Amniotic epithelial cell (primary cell): ENCODE results near the gene NEURL1.
A peak's percentile ranks its signal among the peaks of the same experiment; 100 is the strongest.

Source experiments
- DNase-seq: peaks from one replicate; pipeline ENCODE4 v3.0.0-alpha.2; 2010; ENCODE audit warnings: low read depth

The NEURL1 gene, protein sequence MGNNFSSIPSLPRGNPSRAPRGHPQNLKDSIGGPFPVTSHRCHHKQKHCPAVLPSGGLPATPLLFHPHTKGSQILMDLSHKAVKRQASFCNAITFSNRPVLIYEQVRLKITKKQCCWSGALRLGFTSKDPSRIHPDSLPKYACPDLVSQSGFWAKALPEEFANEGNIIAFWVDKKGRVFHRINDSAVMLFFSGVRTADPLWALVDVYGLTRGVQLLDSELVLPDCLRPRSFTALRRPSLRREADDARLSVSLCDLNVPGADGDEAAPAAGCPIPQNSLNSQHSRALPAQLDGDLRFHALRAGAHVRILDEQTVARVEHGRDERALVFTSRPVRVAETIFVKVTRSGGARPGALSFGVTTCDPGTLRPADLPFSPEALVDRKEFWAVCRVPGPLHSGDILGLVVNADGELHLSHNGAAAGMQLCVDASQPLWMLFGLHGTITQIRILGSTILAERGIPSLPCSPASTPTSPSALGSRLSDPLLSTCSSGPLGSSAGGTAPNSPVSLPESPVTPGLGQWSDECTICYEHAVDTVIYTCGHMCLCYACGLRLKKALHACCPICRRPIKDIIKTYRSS

DNA sequence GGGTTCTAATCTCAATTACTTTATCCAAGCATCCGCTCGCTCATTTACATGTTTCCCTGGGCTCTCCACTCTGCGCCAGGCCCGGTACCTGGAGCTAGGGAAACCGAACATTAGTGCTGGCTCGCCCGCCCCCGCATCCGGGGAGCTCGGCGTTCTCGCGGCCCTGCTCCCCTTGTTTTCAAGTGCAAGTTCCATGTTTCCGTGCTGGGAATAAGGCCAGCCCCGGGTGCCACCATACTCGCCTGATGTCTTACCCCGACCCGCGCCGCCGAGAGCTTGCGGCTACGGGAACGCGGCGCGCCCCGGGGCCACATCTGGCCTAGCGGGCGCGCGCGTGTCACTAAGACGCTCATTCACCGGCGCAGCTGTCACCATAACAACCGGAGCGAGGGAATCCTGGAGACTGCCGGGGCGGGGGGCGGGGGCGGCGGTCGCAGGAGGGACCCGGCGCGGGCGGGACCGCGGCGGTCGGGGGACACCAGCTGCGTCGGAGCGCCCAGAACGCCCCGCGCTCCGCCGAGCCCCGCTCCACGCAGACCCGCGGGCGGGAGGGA lies at the start of gene NEURL1:
Gene NEURL1, plus strand, starts transcription at position 344 of the 554 bp plus-strand sequence. CDS start 683 bp downstream, outside the sequence.
- no peak for DNase-seq

DNA sequence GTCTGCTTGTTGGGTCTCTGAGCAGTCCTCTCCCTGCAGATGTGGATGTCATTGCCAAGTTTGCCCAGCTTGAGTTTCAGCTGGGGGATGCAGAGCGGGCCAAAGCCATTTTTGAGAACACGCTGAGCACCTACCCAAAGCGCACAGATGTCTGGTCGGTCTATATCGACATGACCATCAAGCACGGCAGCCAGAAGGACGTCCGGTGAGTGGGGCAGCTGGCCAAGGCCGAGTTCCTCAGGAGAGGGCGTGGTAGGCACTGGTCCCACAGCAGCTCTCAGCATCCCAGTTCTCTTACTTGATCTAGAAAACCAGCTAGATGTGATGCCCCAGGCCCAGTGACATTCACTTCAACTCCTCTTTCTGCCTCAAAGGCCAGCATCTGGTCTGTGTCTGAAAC lies 49.0 kb upstream of the NEURL1 start:
- DNase-seq, result no peak

DNA sequence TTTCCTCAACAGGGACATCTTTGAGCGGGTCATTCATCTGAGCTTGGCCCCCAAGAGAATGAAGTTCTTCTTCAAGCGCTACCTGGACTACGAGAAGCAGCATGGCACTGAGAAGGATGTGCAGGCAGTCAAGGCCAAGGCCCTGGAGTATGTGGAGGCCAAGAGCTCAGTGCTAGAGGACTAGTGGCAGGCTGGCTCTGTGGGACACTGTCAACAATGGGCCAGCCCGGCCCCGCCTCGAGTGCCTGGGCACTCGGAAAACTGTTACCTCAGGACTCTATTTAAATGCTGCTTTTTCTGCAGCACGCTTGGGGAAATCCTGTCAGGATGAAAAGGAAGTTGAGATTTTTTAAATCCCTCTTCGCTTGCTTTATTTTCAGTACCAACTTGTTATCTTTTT lies 48.1 kb upstream of the NEURL1 start:
- no peak for DNase-seq

DNA sequence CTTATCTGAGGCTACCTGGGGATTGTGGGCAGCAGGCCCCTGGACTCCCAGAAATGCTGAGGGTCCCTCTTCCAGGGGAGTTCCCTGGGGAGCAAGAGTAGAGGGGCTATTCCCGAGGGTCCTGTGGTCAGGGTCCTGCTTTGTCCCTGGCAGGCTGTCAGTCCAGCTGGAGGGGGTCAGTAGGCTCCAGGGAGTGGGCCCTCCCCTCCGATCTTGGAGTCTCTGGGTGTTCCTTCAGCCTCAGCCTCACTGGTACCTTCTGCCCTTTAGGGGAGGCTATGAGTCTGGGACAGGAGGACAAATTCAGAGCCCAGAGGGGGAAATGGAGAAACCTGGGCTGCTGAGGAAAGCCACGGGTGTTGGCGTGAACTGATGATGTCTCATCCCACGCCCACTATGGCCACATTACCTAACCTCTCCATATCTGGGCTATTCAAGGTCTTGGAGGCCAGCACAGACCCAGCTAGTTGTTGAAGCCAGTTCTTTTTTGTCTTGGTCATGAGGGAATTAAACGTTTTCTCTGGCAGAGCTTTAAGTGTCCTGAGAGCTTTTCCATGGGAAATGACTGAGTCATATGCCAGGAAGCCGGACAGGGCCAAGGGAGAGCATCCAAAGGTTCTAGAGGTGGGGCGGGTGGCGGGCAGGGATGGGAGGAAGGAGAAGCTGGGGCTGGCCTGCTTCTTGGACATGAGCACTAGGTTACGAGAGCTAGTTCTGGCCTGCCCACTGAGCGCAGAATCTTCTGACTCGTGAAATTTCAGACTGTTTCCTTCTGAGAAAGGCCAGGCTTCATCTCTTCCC lies 47.5 kb upstream of the NEURL1 start:
- peak; percentile 81 for DNase-seq

DNA sequence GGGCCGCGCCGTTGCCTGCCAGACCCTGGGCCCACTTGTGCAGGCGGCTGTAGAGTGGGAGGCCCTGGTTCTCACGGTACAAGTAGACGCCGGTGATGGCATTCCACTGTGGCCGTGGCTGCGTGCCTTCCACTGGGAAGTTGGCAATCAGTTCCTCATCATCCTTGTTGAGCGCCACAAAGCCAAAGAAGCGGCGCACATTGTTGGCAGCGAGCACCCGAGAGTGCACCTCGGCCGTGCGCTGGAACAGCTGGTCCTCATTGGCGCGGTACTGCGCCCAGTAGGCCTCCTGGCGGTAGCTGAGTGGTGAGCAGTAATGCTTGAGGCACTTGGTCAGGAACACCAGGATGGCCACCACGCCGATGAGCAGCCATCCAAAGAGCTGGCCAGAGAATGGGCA lies 46.3 kb upstream of the NEURL1 start:
- DNase-seq, result no peak

DNA sequence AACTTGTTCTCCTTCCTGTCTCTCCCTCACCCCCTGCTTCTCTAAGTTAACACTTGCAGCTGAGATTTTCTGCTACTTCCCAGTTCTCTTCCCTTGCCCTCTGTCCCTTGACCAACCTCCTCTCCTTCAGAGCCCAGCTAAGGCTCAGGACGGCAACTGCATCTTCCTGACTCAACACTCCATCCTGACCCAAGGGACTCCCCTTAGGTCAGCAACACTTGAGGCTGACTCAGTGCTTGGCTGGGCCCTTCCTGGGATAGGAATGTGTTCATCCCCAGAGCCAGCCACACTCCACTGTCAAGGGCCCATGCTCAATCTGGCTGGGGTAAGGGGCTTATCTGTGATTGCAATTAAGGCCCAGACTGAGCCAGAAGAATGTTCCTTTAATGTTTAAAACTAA lies 44.8 kb upstream of the NEURL1 start:
- DNase-seq, result peak; percentile 81

DNA sequence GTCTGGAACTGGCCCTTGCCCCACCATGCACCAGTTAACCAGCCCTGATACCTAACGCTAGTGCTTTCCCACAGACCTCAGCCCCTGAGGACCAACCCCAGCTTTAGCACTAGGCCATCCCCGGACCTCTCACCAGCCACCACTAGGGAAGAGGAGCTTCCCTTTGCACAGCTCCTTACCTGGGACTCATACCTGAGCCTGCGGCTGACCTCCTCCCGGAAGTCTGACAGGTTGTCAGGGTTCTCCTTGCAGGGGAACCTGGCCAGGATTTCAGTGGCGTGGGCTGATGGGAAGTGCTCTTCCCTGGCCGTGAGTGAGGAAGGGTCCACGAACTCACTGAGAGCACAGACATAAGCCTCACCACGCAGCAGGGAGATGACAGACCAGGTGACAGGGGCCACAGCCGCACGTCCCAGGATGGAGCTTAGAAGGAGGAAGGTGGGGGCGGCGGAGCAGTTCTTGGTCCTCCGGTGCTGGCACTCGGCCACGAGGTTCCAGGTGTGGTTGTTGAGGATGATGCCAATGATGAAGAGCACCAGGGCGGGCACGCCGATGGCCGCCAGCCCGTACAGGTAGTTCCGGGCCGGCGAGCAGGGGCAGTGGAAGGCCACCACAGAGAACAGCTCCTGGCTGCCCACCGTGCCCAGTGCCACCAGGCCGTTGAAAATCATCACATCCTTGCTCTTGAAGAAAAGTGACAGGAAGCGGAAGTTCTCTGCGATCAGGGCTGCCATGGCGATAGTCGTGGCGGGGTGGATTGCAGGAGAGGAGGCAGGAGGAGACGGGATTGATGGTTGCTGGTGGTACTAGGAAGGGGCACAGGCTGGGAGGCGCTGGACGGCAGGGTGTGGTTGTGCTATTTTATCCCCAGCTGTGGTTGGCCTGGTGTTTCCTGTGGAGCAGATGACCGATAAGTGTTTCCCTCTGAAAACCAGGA lies 44.0 kb upstream of the NEURL1 start:
- DNase-seq, result no peak

DNA sequence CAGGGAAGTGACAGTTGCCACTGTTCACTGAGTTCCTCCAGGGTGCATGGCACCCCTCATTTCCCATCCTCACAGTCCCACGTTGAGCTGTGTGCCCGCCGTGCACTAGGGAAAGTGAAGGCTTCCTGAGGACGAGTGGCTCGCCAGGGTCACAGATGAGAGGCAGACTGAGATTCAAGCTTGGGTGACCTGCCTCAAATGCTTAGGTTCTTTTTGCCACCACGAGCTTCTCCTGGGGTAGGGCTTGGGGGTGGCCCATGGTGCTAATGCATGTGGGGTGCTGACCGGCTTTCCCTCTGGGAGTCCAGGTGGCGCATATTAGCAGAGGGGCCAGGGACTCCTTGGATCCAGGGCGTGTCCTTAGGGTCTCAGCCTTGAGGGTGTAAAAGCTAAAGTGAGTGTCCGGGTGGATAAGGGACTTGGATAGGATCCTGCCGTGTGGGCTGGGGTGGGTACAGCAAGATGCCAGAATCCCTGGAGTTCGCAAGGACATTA lies 43.3 kb upstream of the NEURL1 start:
- no peak for DNase-seq

DNA sequence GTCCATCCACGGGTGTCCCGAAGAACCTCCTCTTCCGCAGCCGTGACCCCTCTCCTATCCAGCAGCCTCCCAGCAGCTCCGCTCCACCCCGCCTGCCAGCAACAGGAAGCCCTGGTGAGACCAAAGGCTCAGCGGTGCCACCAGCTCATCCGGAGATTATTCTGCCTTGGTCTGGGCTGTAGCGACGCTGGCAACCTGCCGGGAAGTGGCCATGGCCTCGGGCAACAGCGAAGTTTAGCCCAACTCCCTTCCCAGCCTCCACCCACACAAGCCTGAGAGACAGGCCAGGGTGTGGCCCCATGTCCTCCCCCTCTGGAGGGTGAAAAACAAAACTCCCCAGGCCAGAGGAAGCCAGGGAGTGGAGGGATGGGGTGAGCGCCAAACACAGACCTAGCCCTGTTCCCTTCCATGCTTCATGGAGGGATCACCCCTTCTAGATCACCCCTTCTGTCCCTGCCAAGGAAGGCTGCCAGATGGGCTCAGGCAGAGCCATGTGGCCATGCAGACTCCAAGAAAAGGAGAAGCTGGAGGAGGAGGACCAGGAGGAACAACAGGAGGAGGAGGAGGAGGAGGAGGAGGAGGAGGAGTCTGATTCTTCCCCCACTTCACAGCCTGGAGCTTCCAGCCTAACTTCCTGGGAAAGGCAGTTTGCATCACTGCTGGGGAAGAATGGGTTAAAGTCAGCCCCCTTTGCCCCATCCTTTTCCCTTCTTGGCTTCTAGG lies 42.3 kb upstream of the NEURL1 start:
- no peak for DNase-seq

DNA sequence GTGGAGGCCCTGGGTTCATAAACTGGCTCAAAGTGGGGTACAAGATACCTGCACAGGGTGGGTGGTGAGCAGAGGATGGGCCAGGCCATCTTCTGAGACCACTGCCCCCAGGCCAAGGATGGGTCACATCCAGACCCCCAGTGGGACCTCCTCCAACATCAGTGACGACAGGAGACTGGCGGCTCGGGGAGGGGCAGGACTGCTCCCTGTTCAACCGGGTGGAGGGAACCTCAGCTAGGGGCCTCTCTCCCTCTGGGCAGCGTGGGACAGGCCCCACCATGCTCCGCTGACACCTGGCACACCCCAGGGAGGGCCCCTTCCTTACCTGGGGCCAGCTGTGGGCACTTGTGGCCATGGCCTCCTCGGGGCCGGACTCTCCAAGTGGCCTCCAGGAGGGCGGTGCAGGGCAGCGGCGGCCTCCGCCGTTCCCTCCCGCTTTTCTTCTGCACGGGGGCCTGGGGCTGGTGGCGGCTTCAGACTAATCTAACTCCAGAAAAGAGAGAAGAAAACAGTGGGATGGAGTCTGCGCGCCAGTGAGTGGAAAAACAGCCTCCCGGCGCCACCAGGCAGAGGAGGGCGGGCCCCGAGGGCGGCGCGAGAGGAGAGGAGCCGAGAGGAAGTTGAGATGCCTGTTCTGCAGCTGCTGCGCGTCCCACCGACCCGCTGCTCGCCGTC lies 41.5 kb upstream of the NEURL1 start, which contains the start of gene CALHM2:
Gene CALHM2, minus strand, starts transcription at position 540 of the 675 bp plus-strand sequence. CDS start 2,429 bp downstream, outside the sequence.
- DNase-seq, result peak; percentile 31

DNA sequence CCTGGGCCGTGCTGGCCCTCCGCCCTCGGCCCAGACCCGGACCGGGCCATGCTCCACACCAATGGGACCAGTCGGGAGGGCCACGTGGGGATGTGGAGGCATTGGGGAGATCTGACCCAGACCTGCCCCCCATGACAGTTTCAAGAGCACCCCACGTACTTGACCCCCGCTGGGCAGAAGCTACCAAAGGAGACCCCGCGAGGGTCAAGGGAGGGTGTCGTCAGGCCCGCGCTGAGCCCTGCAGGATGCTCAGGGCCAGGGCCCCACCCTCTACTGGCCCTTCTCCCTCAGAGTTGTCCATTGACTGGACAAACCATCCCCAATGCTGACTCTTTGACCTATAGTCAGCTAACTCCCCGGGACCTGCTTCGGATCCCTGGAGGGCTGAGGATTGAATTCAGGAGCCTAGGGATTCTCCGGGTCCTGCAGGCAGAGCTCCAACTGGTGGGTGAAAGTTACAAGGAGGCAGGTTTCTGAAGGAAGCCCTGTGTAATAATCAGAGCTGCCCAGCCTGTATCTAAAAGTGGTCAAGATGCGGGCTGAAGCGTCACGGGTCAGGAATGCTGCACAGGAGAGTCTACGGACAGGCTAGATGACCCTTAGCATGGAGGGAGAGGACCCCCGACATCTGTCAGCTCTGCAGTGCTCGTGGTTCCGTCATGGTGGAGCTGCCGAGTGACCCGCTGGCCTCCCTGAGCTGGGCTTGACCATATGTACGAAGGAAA lies 40.8 kb upstream of the NEURL1 start:
- peak; percentile 30 for DNase-seq

DNA sequence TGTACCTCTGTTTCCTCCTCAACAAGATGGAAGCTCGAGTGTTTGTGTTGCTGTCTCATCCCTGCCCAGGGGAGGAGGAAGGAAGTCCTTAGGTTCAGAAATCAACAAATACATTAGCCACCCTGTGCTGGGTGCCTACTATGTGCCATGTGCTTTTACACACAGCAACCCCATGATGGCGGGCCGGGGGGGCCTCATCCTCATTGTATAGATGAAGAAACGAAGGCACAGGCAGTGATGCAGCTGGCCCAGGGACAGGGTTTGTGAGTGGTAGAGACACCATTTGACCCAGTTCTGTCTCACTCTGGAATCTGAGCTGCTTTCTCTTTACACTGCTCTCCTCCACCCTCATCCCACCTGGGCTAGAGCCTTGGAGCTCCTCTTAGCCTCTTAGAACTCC lies 39.5 kb upstream of the NEURL1 start:
- DNase-seq, result no peak

DNA sequence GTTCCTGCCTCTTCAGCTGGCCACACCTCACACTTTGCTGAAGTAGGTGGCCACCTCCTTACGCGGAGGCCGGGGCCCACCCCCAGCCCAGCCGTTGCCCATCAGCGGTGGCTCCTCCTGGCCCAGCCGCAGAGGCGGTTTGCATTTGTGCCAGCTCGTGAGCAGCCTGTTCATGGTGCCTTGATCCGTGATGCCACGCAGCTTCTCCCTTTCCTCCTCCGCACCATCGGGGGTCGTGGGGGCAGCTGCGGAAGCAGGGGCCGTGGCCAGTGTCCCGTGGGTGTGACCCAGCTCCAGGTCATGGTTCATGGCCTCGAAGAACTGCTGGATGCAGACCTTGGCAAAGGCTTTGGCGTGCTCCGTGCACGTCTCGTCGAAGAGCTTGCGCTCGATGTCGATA lies 38.3 kb upstream of the NEURL1 start:
- no peak for DNase-seq

DNA sequence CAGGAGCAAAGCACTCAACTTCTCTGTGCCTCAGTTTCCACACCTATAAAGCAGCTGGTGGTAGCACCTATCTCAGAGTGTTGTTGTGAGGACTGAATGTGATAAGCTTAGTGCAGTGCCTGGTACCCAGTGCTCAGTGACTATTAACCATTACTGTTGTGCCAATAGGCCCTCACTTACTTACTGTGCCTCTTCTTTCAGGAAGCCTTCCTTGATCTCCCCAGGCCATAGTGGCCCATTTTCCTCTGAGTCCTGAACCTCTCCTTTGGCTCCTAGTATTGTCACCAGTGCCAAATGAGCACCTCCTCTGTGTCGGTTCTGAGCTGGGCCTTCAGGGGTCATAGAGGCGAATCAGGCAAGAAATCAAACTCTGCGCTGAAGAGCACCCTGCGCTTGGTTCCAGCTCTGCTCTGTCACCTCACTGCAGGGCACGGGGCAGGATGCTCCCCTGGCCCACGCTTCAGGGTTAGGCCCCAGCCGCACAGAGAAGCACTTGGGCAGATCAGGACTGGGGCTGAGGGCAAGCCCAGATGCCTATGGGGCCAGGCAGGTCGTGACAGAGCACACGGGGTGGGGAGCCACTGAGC lies 37.3 kb upstream of the NEURL1 start:
- DNase-seq, result no peak

DNA sequence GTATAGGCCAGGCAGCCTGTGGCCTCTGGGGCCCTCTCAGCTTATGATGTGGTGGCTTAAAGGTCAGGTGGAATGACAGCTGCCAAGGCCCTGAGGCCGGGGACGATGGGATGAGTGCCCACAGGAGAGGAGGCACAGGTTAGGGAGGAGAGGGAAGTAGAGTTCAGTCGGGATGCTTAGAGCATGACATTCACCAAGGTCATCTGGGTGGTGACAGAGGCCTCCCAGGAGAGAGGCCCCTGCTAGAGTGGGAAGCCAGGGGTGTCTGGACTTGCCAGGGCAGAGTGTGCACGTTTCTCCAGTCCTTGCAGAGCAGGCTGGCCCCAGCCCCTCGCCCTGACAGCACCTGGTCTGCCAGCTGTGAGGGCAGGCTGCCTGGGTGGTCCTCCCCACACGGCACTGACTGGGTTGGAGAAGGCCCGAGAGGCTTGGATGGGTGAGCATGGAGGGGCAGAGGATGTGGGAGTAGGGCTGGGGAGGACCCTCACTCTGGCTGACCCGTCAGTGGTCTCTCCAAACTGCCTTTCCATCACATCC lies 36.3 kb upstream of the NEURL1 start:
- no peak for DNase-seq

DNA sequence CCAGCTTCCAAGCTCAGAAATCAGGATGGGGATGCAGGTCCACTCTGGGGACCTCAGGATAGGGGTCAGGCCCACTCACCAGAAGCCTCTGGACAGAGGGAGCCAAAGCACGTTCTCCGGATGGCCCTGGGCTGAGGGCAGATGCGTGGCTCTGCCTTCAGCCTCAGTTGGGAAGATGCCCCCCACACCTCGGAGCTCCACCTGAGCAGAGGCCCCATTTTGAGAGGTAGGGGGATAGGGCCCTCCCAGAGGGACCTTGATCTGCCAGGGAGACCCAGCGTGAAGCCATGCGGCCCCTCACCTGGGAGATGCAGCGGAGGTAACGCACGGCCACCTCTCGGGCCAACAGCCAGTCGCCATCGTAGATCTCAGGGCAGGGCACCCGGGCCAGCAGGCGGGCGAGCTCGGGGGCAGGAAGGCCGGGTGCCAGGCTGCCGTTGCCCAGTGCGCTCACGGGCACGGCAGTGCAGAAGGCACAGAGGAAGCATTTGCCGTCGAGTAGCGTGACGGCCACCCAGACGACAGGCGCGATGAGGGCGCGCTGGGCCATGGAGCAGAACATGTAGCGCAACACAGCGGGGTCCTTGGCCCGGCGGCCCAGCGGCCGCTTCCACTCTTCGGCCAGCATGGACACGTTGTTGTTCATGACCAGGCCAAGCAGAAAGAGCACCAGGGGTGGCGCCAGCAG lies 35.5 kb upstream of the NEURL1 start:
- DNase-seq, result no peak

DNA sequence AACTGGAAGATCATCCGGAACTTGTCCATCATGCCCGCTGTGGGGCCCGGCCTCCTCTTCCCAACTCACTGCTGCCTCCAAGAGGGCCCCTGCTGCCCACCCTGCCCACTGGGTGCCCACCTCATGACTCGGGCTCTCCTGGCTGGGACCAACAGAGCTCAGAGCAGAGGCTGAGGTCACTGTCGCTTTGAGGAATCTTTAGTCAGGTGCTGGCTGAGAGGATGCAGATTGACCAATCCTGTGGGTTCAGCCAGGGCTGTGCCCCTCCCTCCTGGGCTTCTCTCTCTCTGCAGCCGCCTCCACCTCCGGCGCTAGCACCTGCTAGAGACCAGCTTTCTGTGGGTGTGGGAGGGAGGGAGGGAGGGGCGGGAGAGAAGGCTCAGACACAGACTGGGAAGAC lies 34.8 kb upstream of the NEURL1 start, which contains the start of gene CALHM1:
Gene CALHM1, minus strand, starts transcription at position 181 of the 400 bp plus-strand sequence. Its CDS starts 149 bp downstream, at position 32.
- no peak for DNase-seq

DNA sequence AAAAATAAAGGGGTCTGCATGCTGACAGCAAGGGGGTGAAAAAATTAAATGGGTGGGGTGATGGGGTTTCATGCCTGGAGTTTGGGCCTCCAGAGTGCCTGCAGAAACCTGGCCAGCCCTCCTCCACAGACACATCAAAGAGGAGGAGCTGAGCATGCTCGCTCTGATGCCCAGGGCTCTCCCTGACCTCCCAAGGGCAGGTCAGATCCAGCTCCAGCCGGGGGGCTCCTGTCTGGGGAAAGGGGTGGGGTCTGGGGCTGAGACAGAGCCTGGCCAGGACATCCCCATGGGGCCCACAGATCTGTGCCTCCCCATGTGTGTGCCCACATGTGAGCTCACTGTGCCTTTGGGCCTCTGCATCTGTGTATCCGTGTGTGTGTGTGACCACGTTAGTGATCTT lies 33.9 kb upstream of the NEURL1 start:
- DNase-seq, result no peak
